Loucy (cell line): ENCODE data around the gene TXNDC5.

ENCODE experiments used
- H2AFZ ChIP-seq: fragments of 200-600 bp; sonication (generic); 2 replicates; pipeline ENCODE4 v1.6.0; 2016; ENCODE audit warnings: antibody characterized with exemption, mild to moderate bottlenecking, low read length, moderate library complexity
- H3F3A ChIP-seq: fragments of 200-600 bp; 2 replicates; pipeline ENCODE4 v1.6.0; 2016; ENCODE audit warnings: antibody characterized with exemption, low read depth, mild to moderate bottlenecking
- H3K27me3 ChIP-seq: fragments of 200-600 bp; sonication (generic); 2 replicates; pipeline ENCODE4 v1.6.1; 2014; ENCODE audit warnings: low read length, mild to moderate bottlenecking; ENCODE audit not compliant: insufficient read depth, poor library complexity, severe bottlenecking
- H3K36me3 ChIP-seq: fragments of 200-600 bp; sonication (generic); 2 replicates; pipeline ENCODE4 v1.6.1; 2016; ENCODE audit warnings: low read length; ENCODE audit not compliant: insufficient read depth
- H3K4me1 ChIP-seq: fragments of 200-600 bp; sonication (generic); 2 replicates; pipeline ENCODE4 v1.5.1; 2014; ENCODE audit warnings: low read length, mild to moderate bottlenecking; ENCODE audit not compliant: insufficient read depth, poor library complexity, severe bottlenecking
- H3K4me2 ChIP-seq: fragments of 200-600 bp; sonication (generic); 2 replicates; pipeline ENCODE4 v1.6.0; 2014; ENCODE audit warnings: antibody characterized with exemption, low read length, low read depth, mild to moderate bottlenecking; ENCODE audit not compliant: poor library complexity, severe bottlenecking
- H3K4me3 ChIP-seq: fragments of 200-600 bp; sonication (generic); 2 replicates; pipeline ENCODE4 v1.5.1; 2014; ENCODE audit warnings: low read length, mild to moderate bottlenecking, mixed read lengths; ENCODE audit not compliant: poor library complexity, severe bottlenecking
- H3K79me2 ChIP-seq: fragments of 200-600 bp; sonication (generic); 2 replicates; pipeline ENCODE4 v1.6.1; 2014; ENCODE audit warnings: low read length; ENCODE audit not compliant: insufficient read depth
- H3K9ac ChIP-seq: fragments of 200-600 bp; sonication (generic); 2 replicates; pipeline ENCODE4 v1.6.0; 2014; ENCODE audit warnings: mild to moderate bottlenecking, low read depth, low read length, moderate library complexity; ENCODE audit not compliant: poor library complexity, severe bottlenecking
- H3K9me2 ChIP-seq: fragments of 200-600 bp; sonication (generic); replicated peaks from 2 replicates; pipeline ENCODE4 v1.6.1; 2016; ENCODE audit warnings: low read depth, low read length, mixed read lengths
- H3K9me3 ChIP-seq: fragments of 200-600 bp; sonication (generic); 2 replicates; pipeline ENCODE4 v1.6.1; 2014; ENCODE audit warnings: mild to moderate bottlenecking, antibody characterized with exemption, low read length, low read depth; ENCODE audit not compliant: insufficient read depth
- H4K20me1 ChIP-seq: fragments of 200-600 bp; sonication (generic); 2 replicates; pipeline ENCODE4 v1.6.0; 2014; ENCODE audit warnings: antibody characterized with exemption, low read length, mild to moderate bottlenecking; ENCODE audit not compliant: insufficient read depth, poor library complexity, severe bottlenecking
- CTCF ChIP-seq: fragments of 200-600 bp; sonication (generic); conservative IDR thresholded peaks from 2 replicates; pipeline ENCODE4 v1.5.1; 2014; ENCODE audit warnings: mild to moderate bottlenecking, antibody characterized with exemption, low read length
- EZH2phosphoT487 ChIP-seq: fragments of 200-600 bp; IDR thresholded peaks from 2 replicates; pipeline ENCODE4 v1.6.1; 2018; ENCODE audit warnings: antibody characterized with exemption, mild to moderate bottlenecking, moderate library complexity, borderline replicate concordance

The TXNDC5 gene

GRCh38 chr6:7912024-7912423 lies 1.4 kb upstream of the TXNDC5 start:
- Histone ChIP-seq H2AFZ (no peak overlapping the region), H3K27me3 (no peaks in the 10 kb centered on the region), H3K36me3 (no peaks in the 10 kb centered on the region), H3K9me3 (no peaks in the 10 kb centered on the region), H3K79me2 (peaks cover 30% of the 10 kb centered on the region), H3K4me2 (no peak overlapping the region), H3K9me2 (no peaks in the 10 kb centered on the region), H4K20me1 (peaks cover 24% of the 10 kb centered on the region), H3K4me3 (no peak overlapping the region), H3F3A (no peaks in the 10 kb centered on the region; the same call in 1 of the 2 replicates), H3K9ac (no peak overlapping the region), H3K4me1 (peaks cover 36% of the 10 kb centered on the region)
- TF ChIP-seq CTCF, result no peak
- no peak for TF ChIP-seq EZH2phosphoT487

- Histone ChIP-seq H3K79me2 (peaks cover 36% of the 10 kb centered on the region), H3K9ac (peak overlapping the region; percentile 70), H4K20me1 (peaks cover 29% of the 10 kb centered on the region), H3K36me3 (no peaks in the 10 kb centered on the region), H3K4me3 (peak overlapping the region; percentile 81), H3K4me1 (peaks cover 40% of the 10 kb centered on the region), H3K4me2 (peak overlapping the region; percentile 89), H3K27me3 (no peaks in the 10 kb centered on the region), H2AFZ (peak overlapping the region; percentile 95), H3F3A (no peaks in the 10 kb centered on the region; the same call in 1 of the 2 replicates), H3K9me3 (no peaks in the 10 kb centered on the region), H3K9me2 (no peaks in the 10 kb centered on the region)
- TF ChIP-seq EZH2phosphoT487 (no peak), CTCF (no peak)
These were observed 747 bp upstream of the TXNDC5 start for GRCh38 chr6:7911345-7911725.

- Histone ChIP-seq H2AFZ (no peak overlapping the region), H3K79me2 (peaks cover 45% of the 10 kb centered on the region), H3K9ac (no peak overlapping the region), H3K9me2 (no peaks in the 10 kb centered on the region), H3K4me3 (peak overlapping the region; percentile 92), H4K20me1 (peaks cover 37% of the 10 kb centered on the region), H3K27me3 (no peaks in the 10 kb centered on the region), H3F3A (no peaks in the 10 kb centered on the region; the same call in 1 of the 2 replicates), H3K9me3 (no peaks in the 10 kb centered on the region), H3K4me2 (no peak overlapping the region), H3K36me3 (no peaks in the 10 kb centered on the region), H3K4me1 (peaks cover 42% of the 10 kb centered on the region)
- TF ChIP-seq CTCF (no peak), EZH2phosphoT487 (no peak)
These were observed 312 bp downstream of the TXNDC5 start for GRCh38 chr6:7910298-7910653.
